GDM1 (cell line): ENCODE data around the gene HRAS.

Source experiments
- DNase-seq: peaks from one replicate; lab custom pipeline; 2025; lab: John Stamatoyannopoulos, UW

HRAS gene

DNA sequence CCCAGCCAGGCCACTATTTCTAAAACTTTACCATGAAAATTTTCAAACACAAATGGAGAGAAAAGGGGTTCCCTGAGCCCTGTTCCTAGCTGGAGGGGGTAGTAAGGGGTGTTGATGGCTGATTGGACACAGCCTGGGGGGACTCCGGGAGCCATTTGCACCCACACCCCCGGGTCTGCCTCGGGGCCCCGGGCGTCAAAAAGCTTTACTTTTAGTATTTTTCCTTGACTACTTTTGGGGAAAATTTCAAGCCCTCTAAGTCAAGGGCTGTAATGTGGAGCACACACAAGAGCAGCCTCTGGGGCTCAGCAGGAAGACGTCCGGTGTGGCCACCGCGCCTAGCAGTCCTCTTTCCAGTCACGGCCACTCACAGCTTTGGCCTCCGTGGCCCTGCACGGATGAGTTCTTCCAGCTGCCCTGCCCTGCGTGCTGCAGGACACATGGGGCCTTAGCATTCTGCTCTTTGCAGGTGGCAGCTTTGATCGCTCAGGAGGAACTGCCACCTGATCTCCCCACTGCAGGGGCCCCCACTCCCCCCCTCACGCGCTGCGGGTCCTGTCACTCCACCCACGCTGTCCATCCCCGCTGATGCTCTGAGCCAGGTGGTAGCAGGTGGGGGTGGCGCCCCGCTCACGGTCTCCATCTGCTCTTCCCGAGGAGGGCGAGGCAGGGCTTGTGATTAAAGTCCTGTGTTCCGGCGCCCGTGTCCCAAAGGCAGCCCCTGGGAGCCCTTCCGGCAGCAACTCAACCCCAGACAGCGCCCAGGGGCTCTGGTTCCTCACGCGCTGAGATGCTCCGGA is 42.7 kb downstream of the HRAS start:
- DNase-seq, result no peak

DNA sequence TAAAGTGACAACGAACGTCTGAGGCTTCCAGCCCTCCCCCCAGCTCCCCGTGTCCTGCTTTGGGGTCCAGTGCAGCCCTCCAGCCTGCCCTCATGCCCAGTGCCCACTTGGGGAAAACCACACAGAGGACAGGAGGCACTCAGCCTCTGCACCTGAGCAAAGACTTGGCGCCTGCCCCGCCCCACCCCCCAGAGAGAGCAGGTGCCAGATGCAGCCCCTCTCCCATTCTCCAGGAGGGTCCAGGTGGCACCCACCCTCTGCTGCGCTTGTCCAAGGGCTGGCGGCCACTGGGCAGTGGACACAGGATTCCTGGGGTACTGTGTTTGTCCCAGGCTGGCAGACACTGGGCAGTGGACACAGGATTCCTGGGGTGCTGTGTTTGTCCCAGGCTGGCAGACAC is 44.0 kb downstream of the HRAS start:
- DNase-seq, result no peak

DNA sequence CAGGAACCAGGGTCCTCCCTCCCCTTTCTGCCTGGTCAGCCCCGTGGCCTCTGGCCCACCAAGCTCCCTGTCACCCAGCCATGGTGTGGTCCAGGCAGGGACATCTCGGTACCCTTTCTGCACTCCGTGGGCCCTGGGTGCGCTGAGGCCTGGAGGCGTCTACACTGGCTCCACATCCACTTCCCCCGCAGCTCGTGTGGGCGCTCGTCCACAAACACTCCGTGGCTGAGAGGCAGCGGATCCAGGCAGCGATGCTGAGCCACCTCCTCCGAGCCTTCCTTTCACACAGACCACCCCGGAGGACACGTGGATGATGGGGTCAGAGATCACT is 44.5 kb downstream of the HRAS start:
- DNase-seq, result no peak

DNA sequence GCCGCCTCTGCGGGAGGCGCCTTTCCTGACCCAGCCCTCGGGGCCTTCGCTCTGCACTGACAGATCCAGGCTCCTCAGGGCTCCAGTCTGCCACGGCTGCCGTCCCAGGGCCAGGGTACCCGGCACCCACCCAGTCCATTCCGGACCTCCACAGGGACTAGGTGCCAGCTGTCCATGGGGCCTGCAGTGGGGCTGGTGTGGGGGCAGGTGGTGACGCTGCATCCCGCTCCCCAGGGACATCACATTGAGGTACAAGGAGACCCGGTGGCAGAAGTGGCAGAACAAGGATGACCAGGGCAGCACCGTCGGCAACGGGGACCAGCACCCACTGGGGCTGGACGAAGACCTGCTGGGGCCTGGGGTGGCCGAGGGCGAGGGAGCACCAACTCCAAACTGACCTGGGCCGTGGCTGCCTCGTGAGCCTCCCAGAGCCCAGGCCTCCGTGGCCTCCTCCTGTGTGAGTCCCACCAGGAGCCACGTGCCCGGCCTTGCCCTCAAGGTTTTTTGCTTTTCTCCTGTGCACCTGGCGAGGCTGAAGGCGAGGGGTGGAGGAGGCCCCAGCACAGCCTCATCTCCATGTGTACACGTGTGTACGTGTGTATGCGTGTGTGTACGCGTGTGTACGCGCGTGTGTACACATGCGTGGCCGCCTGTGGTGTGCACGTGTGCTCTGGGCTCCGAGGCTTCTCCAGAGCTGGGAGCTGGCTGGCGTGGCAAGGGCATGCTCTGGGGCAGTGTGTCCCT is 45.0 kb downstream of the HRAS start:
- no peak for DNase-seq

DNA sequence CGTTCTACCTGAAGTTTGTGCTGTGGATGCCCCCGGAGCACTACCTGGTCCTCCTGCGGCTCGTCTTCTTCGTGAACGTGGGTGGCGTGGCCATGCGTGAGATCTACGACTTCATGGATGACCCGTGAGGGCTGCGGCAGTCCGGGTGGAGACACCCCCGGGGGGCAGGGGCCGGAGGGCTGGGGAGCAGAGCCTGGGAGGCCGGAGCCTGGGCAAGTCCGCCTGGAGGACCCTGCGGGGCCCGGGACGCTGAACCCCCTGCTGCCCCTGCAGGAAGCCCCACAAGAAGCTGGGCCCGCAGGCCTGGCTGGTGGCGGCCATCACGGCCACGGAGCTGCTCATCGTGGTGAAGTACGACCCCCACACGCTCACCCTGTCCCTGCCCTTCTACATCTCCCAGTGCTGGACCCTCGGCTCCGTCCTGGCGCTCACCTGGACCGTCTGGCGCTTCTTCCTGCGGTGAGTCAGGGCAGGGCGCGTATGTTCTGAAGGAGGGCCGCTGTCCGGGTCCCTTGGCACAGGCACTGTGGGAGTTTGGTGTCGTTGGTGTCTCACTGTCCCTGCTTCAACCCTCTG is 45.7 kb downstream of the HRAS start:
- DNase-seq, result no peak

DNA sequence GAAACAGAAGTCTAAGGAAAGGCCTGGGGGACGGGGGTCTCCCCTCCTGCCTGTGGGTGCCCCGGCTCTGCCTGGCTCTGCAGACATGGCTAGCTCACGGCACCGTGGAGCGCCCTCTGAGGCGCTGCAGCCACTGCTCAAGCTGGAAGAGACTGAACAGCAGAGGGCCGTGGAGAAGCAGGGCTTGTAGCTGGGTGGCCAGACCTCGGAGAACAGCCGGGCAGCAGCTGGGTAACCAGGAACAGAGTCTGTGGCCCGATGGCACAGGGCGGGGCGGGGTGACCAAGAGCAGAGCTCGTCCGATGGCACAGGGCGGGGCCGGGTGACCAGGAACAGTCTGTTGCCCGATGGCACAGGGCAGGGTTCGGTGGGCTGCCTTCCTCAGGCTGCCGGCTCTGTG is 46.4 kb downstream of the HRAS start:
- no peak for DNase-seq

DNA sequence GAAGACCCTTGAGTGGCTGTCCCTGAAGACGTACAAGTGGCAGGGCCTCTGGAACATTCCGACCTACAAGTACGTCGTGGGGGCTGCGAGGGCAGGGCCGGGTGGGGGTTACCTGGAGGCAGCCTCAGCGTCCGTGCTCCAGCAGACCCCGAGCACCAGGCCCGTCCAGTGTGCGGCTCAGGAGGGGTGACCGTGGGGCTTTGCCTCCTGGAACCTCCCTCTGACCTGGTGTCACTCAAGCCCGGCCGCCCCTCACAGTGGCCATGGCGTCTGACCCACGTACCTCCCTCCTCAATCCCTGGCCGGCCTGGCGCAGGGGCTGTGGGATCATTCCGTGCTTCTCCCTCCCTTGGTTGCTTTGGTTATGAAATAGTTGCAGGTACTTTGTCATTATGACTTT is 46.8 kb downstream of the HRAS start:
- DNase-seq, result no peak

DNA sequence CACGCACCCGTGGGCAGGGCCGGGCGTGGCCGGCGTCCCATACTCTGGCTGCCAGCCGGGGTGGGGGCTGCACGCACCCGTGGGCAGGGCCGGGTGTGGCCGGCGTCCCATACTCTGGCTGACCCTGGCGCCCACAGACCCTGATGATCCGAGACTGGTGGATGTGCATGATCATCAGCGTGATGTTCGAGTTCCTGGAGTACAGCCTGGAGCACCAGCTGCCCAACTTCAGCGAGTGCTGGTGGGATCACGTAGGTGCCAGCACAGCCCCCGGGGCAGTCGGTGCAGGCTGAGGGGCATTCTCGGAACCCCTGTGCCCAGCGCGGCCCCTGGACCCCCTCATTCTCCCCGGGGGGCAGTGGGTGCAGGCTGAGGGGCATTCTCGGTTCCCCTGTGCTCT is 47.3 kb downstream of the HRAS start:
- DNase-seq, result no peak

DNA sequence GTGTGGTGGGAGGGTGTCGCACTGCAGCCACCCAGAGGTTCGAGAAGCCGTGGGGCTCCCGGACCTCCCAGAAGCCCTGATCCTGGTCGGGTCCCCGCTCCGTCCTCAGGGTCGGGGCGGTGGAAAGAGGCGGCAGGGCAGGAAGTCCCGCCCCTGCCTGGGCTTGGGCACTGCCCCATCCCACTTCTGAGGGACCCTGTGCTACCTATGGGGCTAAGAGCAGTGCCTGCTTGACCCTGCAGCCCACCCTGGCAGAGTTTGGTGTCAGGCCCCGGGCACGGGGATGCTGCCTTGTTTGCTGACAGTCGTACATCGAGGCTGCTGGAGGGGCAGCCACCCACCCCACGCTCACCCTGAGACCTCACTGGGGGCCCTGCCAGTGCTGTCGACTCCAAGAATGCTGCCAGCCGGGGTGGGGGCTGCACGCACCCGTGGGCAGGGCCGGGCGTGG is 47.8 kb downstream of the HRAS start:
- DNase-seq, result no peak

DNA sequence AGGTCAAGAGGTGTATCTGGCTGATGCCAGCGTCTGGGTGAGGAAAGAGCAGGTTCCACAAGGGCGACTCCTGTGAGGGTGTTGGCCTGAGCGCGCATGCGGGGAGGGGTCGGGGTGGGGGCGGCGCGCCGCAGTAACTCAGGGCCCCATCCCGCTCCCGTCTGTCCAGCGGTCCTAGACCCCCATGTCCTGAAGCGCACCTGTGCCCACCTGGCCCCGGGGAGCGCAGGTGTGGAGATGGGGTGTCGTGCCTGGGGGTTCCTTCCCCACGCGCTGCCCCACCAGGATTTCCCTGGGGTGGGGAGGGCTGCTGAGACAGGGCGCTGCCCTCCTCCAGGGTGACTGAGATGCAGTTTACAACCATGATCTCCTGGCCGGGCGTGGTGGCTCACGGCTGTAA is 49.2 kb downstream of the HRAS start:
- no peak for DNase-seq

DNA sequence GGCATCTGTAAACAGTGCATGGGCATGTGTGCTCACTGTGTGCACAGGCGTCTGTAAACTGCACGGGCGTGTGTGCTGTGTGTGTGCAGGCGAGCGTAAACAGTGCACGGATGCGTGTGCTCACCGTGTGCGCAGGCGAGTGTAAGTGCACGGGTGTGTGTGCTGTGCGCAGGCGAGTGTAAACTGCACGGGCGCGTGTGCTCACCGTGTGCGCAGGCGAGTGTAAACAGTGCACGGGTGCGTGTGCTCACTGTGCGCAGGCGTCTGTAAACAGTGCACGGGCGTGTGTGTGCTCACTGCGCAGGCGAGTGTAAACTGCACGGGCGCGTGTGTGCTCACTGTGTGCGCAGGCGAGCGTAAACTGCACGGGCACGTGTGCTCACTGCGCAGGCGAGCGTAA is 50.8 kb downstream of the HRAS start:
- no peak for DNase-seq
